ENCODE measurements around the gene DYDC2.
A peak's percentile ranks its signal among the peaks of the same experiment; 100 is the strongest.

DYDC2 gene

DNA sequence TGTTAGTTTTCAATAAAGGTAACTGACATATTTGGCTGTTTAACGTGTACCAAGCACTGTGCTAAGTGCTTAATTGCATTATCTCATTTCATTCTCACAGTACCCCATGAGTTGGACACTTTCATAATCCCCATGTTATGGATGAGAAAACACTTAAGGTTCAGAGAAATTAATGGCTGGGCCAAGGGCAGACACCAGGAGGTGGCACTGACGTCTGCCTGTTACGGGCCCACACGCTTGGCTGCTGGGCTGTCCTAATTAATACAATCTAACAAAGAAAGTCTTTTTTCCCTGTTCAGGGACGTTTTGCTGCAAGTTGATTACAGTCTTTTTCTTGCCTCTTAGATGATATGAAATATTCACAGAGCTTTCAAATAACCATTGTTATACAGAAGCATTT is 16.1 kb downstream of the DYDC2 start:
- no peak for DNase-seq

DNA sequence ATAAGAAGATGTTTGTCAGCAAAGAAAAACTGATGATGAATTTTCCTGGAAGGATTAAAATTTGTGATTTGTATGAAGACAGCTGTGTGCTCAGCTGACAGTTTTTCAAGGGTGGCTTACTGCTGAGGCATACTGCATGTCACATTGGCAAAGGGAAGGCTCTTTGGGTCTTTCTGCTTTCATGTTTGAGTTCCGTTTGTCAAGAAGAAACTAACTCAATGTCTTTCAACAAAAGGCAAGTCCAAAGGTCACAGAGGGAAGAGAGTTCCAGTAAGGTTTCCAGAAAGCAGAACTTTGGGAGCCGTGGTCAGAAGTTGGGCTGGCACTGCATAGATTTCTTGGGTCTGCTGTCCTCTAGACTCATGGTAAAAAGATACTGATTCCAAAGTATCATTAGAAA is 16.9 kb downstream of the DYDC2 start:
- DNase-seq, result peak; percentile 63

- DNase-seq, result no peak
Observed at GRCh38 chr10:80379701-80380100, 23.1 kb downstream of the DYDC2 start.

- no peak for DNase-seq
Observed at GRCh38 chr10:80380185-80380584, 23.6 kb downstream of the DYDC2 start.

- peak; percentile 68 for DNase-seq
Observed at GRCh38 chr10:80382989-80383388, 26.4 kb downstream of the DYDC2 start.

- DNase-seq, result no peak
Observed at GRCh38 chr10:80390740-80391139, 34.2 kb downstream of the DYDC2 start.

- peak; percentile 79 for DNase-seq
Observed at GRCh38 chr10:80392250-80392649, 35.7 kb downstream of the DYDC2 start.

- no peak for DNase-seq
Observed at GRCh38 chr10:80394358-80394916, 37.9 kb downstream of the DYDC2 start.

DNA sequence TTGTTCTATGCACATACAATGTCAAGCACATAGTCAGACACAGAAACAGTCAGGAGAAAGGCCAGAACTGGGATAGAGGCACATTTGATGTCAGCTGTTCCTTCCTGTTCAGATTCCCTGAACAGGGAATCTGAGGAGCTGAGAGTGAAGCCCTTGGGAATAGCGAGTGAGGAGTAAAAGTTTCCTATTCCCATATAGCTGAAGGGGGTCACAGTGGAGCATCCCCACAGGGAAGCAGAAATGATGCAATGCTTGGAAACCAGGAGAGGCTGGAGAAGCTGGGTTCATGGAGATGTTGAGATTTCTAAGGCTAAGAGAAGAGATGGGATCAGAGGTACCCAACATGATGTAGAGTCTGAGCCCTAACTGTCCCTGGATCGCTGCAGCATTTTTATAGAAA is 40.4 kb downstream of the DYDC2 start:
- no peak for DNase-seq

DNA sequence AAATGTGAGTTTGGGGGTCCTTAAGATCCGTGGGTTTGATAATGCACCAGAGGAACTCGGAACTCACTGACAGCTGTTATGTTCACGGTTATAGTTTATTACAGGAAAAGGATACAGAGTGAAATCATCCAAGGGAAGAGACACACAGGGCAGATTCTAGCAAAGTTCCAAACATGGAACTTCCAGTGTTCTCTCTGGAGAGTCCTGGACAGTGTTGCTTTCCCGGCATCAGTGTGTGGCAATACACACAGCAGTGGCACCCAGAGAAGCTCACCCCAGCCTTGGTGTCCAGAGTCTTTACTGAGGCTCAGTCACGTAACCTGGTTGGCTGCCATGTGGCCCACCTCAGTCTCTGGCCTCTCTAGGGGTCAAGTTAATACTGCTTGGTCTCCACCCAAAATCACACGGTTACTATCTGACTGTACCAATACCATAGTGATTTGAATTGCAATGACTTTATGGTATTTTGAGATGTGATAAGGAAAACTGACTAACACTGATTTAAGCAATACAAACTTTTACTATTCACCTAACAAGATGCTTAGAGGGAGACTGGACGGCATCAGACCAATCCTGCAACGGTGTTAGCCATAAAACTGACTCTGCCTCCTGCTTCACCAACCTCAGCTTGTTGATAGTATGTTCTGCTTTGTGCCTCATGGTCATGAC is 43.7 kb downstream of the DYDC2 start:
- DNase-seq, result no peak

DNA sequence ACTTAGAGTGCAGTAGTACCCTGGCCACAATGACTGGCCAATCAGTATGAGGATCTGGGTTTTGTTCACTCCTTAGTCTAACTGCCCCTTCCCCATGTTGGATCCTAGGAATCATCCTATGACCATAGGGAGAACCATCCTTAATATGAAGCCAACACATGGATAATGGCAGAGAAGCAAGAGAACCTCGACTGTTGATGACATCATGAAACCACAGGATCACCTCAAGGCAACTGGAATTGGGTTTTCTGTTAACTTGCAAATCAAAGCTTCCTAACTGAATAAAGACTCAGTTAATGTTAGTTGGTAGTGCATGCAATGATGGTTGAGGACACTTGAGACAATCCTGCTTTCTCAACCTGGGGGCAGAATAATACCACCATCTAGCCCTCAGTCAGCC is 48.5 kb downstream of the DYDC2 start:
- no peak for DNase-seq

GRCh38 chr10:80405626-80406025 is 49.0 kb downstream of the DYDC2 start:
- DNase-seq, result no peak

DNA sequence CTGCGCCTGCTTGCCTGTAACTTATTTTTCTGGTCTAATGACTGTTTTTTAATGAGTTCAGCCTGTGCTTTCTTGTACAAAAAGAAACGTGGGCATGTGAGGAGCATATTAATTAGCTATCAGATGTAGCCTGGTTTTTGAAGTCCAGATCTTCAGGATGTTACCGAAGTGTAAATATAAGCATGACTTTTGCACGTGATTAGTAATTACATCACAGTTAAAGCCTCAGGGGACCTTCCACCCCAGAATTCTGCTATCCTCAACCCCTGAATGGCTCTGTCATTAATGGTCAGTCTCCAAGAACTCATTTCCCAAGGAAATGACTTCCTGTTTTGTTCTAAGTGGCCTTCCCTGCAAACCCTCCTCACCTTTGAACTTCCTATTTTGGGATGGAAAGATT is 49.6 kb downstream of the DYDC2 start:
- DNase-seq, result no peak

GRCh38 chr10:80407812-80408241 is 51.2 kb downstream of the DYDC2 start:
- peak; percentile 50 for DNase-seq

DNA sequence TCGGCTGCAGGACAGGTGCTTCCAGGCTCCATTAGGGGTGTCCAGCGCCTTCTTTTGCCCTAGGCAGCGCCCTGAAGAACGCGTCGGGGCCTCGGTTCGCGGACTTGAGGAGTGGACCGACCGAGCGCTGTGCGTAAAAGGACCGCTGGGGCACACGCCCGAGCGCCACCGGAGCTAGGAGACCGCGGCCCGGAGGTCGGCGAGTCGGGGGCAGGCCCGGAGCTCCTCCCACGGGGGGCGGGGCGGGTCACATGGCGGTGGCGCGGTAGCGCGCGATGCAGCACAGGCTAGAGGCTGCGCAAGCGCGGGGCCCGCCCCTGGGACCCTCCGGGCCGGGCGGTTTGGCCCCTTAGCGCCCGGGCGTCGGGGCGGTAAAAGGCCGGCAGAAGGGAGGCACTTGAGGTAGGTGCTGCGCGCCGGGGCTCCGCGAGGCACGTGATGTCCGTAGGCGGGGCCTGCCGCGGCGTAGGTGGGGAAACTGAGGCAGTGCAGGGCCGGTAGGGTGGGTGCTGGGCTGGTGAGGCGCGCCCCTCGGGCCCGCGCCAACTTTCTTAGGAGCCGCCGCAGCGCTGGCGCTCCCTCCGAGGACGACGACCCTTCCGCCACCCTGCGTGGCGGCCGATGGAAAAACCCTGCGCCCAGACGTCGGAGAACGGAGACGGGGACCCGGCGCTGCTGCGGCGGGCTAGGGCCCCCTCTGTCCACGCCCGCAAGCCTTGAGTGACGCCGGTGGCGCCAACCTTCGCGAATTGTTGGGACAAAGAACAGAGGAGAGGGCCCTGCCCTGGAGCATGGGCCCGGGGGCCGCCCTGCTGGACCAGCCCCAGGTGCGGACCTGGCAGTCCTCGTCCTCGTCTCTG is 51.9 kb downstream of the DYDC2 start, which contains the start of gene PRXL2A:
Gene PRXL2A (plus strand): TSS at position 310 of the 860 bp plus-strand sequence. CDS start 11,917 bp downstream, outside the sequence.
- DNase-seq, result peak; percentile 74

- no peak for DNase-seq
Observed at GRCh38 chr10:80409121-80409520, 52.5 kb downstream of the DYDC2 start.

GRCh38 chr10:80410122-80410521 is 53.5 kb downstream of the DYDC2 start:
- no peak for DNase-seq

DNA sequence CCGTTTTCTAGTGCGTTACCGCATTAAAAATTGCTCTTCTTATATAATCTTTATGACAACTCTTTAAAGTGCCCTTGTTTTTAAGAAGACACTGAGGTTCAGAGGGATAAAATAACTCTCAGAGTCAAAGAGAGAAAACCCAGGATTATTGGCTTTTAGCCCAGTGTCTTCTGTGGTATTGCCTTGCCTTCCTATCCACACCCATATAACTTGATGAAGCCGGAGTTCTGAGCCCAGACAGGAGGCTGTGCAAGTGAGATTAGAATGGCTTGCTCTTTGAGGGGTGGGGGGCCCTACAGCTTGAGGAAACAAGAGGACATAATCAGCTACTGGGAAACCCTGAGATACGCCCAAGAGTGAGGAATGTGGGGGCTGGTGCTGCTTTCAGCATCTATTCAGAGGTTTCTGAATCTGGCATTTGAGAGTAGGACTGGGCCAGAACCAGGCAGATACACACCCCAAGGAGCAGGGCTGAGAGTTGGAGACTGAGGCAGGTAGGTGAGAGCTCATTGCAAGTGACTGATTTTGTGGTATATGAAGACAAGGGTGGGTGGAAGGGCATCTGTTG is 54.1 kb downstream of the DYDC2 start:
- no peak for DNase-seq

GRCh38 chr10:80411267-80411668 is 54.7 kb downstream of the DYDC2 start:
- DNase-seq, result no peak

DNA sequence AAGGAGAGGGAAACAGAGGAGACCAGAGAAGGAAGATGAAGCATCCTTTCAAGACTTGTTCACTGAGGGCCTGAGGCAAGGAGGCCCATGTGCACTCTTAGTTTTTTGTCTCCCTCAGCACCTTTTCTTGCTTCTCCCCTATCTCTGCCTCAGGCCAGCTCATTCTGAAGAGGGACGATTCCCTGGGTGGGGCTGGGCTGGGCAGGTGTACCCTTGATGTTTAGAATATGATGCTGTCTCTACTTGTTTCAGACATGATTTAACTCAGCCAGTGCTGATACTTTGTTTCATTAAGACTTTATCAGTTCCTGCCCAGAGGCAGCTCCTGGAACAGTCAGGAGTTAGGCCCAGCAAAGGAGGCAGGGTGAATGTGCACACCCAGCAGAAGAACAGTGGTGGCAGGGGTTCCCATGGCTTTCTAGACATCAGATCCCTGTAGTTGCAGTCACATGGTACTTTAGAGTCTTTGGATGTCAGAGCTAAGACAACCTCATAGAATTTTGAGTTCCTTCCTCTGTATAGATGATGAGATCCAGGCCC is 55.2 kb downstream of the DYDC2 start:
- DNase-seq, result no peak

GRCh38 chr10:80412486-80412885 is 55.9 kb downstream of the DYDC2 start:
- peak; percentile 51 for DNase-seq

DNA sequence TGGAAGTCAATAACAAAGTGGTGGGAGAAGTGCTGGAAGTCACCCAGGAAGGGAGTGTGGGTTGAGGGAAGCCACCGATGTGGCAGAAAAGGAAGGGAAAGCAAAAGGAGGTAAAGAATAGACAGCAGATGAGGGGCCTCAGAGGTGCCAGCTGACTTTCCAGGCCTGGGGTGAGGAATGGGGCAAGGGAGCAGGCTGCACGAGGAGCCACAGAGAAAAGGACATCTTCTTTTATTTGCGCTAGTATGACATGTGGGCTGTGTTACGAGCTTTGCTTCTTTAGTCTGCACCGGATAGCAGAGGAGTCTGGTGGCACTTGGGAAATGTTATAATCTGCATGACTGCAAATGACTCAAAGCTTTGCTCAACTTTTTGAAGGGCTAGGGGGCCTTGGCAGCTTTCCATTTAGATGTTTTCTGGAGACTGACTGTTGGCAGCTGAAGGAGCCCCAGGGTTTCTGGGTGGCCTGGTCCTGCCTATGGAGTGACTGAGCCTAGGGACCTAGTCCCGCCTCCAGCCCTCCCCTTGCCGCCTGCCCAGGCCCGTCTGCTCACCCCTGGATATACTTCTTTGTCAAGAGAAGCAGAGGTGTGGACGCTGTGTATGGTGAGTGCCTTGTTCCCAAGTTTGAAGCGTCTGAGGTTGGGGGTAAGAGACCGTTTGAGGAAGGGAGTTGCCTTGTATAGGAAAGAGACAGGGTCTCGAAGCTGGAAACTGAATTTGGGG is 56.9 kb downstream of the DYDC2 start:
- peak; percentile 81 for DNase-seq
